IMR-90 (cell line): Measurements from ENCODE around the gene SLCO3A1. TPM values are rescaled to one million over a fixed set of nuclear protein-coding genes. Genes with fewer than 3 reads are reported as not detected.

Source experiments
- ATAC-seq: fragments of 200-7000 bp; cut with Tn5 transposase; 2 replicates; pipeline ENCODE4 v1.9.1; 2020; ENCODE audit warnings: low read depth, mild to moderate bottlenecking, moderate library complexity
- BruUV-seq: library from RNA; stranded (reverse); fragments of 400-500 nt; replicated peaks from 2 replicates; lab custom pipeline; 2021; lab: Mats Ljungman, UMichigan
- CTCF ChIA-PET: fragments of 300-600 bp; formaldehyde crosslinking; extraction: SDS; loops from one replicate; lab custom pipeline; 2021; ENCODE audit warnings: antibody characterized with exemption; lab: Yijun Ruan, JAX
- POLR2A ChIA-PET: fragments of 300-600 bp; sonication (Branson Sonifier 250); formaldehyde crosslinking; loops from one replicate; lab custom pipeline; 2022; ENCODE audit warnings: antibody characterized with exemption; ENCODE audit not compliant: unreplicated experiment; lab: Charles Lee
- DNase-seq: peaks from one replicate; pipeline ENCODE4 v3.0.0; 2013
- H2AFZ ChIP-seq: replicated peaks from 2 replicates; pipeline ENCODE3; 2013; ENCODE audit warnings: low read length, mild to moderate bottlenecking; ENCODE audit not compliant: poor library complexity
- H2AK5ac ChIP-seq: 2 replicates; pipeline ENCODE4 v1.6.1; 2013; ENCODE audit warnings: low read depth, low read length, inconsistent platforms
- H2AK9ac ChIP-seq: replicated peaks from 2 replicates; pipeline ENCODE3; 2013; ENCODE audit warnings: mild to moderate bottlenecking, low read depth, low read length, moderate library complexity; ENCODE audit not compliant: poor library complexity
- H2BK120ac ChIP-seq: 2 replicates; pipeline ENCODE4 v1.6.1; 2013; ENCODE audit warnings: low read depth, low read length, inconsistent platforms
- H2BK15ac ChIP-seq: 3 replicates; pipeline ENCODE4 v1.6.1; 2013; ENCODE audit warnings: low read depth, low read length, inconsistent platforms
- H2BK20ac ChIP-seq: 2 replicates; pipeline ENCODE4 v1.6.1; 2013; ENCODE audit warnings: low read depth, mild to moderate bottlenecking, inconsistent platforms, low read length, moderate library complexity
- H2BK5ac ChIP-seq: 2 replicates; pipeline ENCODE4 v1.6.1; 2013; ENCODE audit warnings: mild to moderate bottlenecking, low read depth, low read length, inconsistent platforms; ENCODE audit not compliant: poor library complexity, severe bottlenecking
- H3K14ac ChIP-seq: replicated peaks from 2 replicates; pipeline ENCODE4 v1.6.1; 2013; ENCODE audit warnings: low read depth, low read length, inconsistent platforms
- H3K18ac ChIP-seq: 2 replicates; pipeline ENCODE4 v1.6.1; 2013; ENCODE audit warnings: low read depth, low read length, control low read depth
- H3K23ac ChIP-seq: 2 replicates; pipeline ENCODE4 v1.6.1; 2013; ENCODE audit warnings: low read depth, low read length, inconsistent platforms
- H3K27ac ChIP-seq: 2 replicates; pipeline ENCODE4 v1.5.1; 2013; ENCODE audit warnings: mild to moderate bottlenecking, control low read depth, low read length; ENCODE audit not compliant: insufficient read depth
- H3K27me3 ChIP-seq: 2 replicates; pipeline ENCODE4 v1.6.1; 2013; ENCODE audit warnings: low read length; ENCODE audit not compliant: control insufficient read depth, insufficient read depth
- H3K36me3 ChIP-seq: 2 replicates; pipeline ENCODE4 v1.6.1; 2013; ENCODE audit warnings: low read length, mixed read lengths; ENCODE audit not compliant: control insufficient read depth, insufficient read depth
- H3K4ac ChIP-seq: 2 replicates; pipeline ENCODE4 v1.6.1; 2013; ENCODE audit warnings: low read depth, low read length, inconsistent platforms
- H3K4me1 ChIP-seq: 2 replicates; pipeline ENCODE4 v1.6.1; 2013; ENCODE audit warnings: low read length, mixed read lengths; ENCODE audit not compliant: control insufficient read depth, insufficient read depth
- H3K4me2 ChIP-seq: 2 replicates; pipeline ENCODE4 v1.6.1; 2013; ENCODE audit warnings: low read depth, mild to moderate bottlenecking, control low read depth, low read length, moderate library complexity
- H3K4me3 ChIP-seq: 2 replicates; pipeline ENCODE4 v1.5.1; 2013; ENCODE audit warnings: low read depth, mild to moderate bottlenecking, control low read depth, low read length, moderate library complexity; ENCODE audit not compliant: insufficient read depth
- H3K56ac ChIP-seq: 2 replicates; pipeline ENCODE4 v1.6.1; 2013; ENCODE audit warnings: low read length, inconsistent platforms; ENCODE audit not compliant: insufficient read depth; ENCODE audit errors: extremely low read depth
- H3K79me1 ChIP-seq, 2 experiments: 2 replicates each; pipeline ENCODE4 v1.6.1; 2013; ENCODE audit warnings: low read length in 2 of 2, inconsistent platforms in 1 of 2, low read depth in 1 of 2
- H3K9ac ChIP-seq: 2 replicates; pipeline ENCODE4 v1.6.1; 2013; ENCODE audit warnings: low read depth, low read length, control low read depth
- H3K9me1 ChIP-seq: 2 replicates; pipeline ENCODE4 v1.6.1; 2013; ENCODE audit warnings: low read length, inconsistent platforms; ENCODE audit not compliant: insufficient read depth
- H3K9me3 ChIP-seq: 2 replicates; pipeline ENCODE4 v1.6.1; 2013; ENCODE audit warnings: low read length; ENCODE audit not compliant: control insufficient read depth, insufficient read depth
- H4K20me1 ChIP-seq: 2 replicates; pipeline ENCODE4 v1.6.1; 2013; ENCODE audit warnings: low read length, inconsistent platforms; ENCODE audit not compliant: insufficient read depth
- H4K5ac ChIP-seq: 2 replicates; pipeline ENCODE4 v1.6.1; 2013; ENCODE audit warnings: mild to moderate bottlenecking, low read depth, low read length, control low read depth
- H4K8ac ChIP-seq, 2 experiments: 2 replicates each; pipeline ENCODE4 v1.6.1; 2013; ENCODE audit warnings: low read depth in 2 of 2, low read length in 2 of 2, control low read depth in 1 of 2, inconsistent platforms in 1 of 2
- H4K91ac ChIP-seq: 2 replicates; pipeline ENCODE4 v1.6.1; 2013; ENCODE audit warnings: low read depth, low read length, inconsistent platforms; ENCODE audit not compliant: insufficient read depth
- BHLHE40 ChIP-seq: fragments of 150-350 bp; IDR thresholded peaks from 2 replicates; pipeline ENCODE4 v1.6.1; 2016; ENCODE audit warnings: mild to moderate bottlenecking, low read depth, low read length
- CEBPB ChIP-seq: IDR thresholded peaks from 2 replicates; pipeline ENCODE4 v1.6.1; 2012; ENCODE audit warnings: low read depth, low read length, improper control_type of control experiment
- CHD1 ChIP-seq: IDR thresholded peaks from 2 replicates; pipeline ENCODE4 v1.6.1; 2012; ENCODE audit warnings: low read depth, low read length, improper control_type of control experiment
- CTCF ChIP-seq: conservative IDR thresholded peaks from 2 replicates; pipeline ENCODE4 v1.5.1; 2012; ENCODE audit warnings: mild to moderate bottlenecking, low read depth, low read length, improper control_type of control experiment
- ELK1 ChIP-seq: fragments of 150-350 bp; IDR thresholded peaks from 2 replicates; pipeline ENCODE4 v1.6.1; 2016; ENCODE audit warnings: low read depth, mild to moderate bottlenecking, low read length, moderate library complexity, borderline replicate concordance
- FOS ChIP-seq: fragments of 150-350 bp; IDR thresholded peaks from 2 replicates; pipeline ENCODE4 v1.6.1; 2016; ENCODE audit warnings: low read depth, low read length
- MAFK ChIP-seq: IDR thresholded peaks from 2 replicates; pipeline ENCODE4 v1.6.1; 2012; ENCODE audit warnings: low read depth, low read length, improper control_type of control experiment
- MAZ ChIP-seq: IDR thresholded peaks from 2 replicates; pipeline ENCODE4 v1.6.1; 2012; ENCODE audit warnings: low read depth, mild to moderate bottlenecking, low read length, improper control_type of control experiment, moderate library complexity, borderline replicate concordance
- MXI1 ChIP-seq: IDR thresholded peaks from 2 replicates; pipeline ENCODE4 v1.6.1; 2012; ENCODE audit warnings: low read depth, mild to moderate bottlenecking, low read length, moderate library complexity, borderline replicate concordance
- NFE2L2 ChIP-seq: fragments of 150-350 bp; IDR thresholded peaks from 2 replicates; pipeline ENCODE4 v1.6.1; 2016; ENCODE audit warnings: low read depth, mild to moderate bottlenecking, low read length
- POLR2A ChIP-seq: IDR thresholded peaks from 2 replicates; pipeline ENCODE4 v1.6.1; 2012; ENCODE audit warnings: mild to moderate bottlenecking, low read depth, low read length
- RAD21 ChIP-seq: IDR thresholded peaks from 2 replicates; pipeline ENCODE4 v1.6.1; 2012; ENCODE audit warnings: low read length, improper control_type of control experiment
- RCOR1 ChIP-seq: IDR thresholded peaks from 2 replicates; pipeline ENCODE4 v1.6.1; 2012; ENCODE audit warnings: mild to moderate bottlenecking, low read length, improper control_type of control experiment; ENCODE audit not compliant: insufficient replicate concordance
- RFX5 ChIP-seq: IDR thresholded peaks from 2 replicates; pipeline ENCODE4 v1.8.0; 2012; ENCODE audit warnings: low read depth, mild to moderate bottlenecking, low read length, moderate library complexity
- SMC3 ChIP-seq: fragments of 150-350 bp; IDR thresholded peaks from 2 replicates; pipeline ENCODE4 v1.6.1; 2016; ENCODE audit warnings: low read depth, mild to moderate bottlenecking, antibody characterized with exemption, low read length, moderate library complexity
- USF2 ChIP-seq: fragments of 150-350 bp; IDR thresholded peaks from 2 replicates; pipeline ENCODE4 v1.6.1; 2017; ENCODE audit warnings: mild to moderate bottlenecking, antibody characterized with exemption, low read length, low read depth
- WGBS, 2 experiments: methylation state at CpG; one replicate each; pipeline versions ENCODE4 v1.1.5 to v1.1.7; 2013; ENCODE audit warnings: missing lambda C conversion rate in 2 of 2; ENCODE audit not compliant: insufficient read length in 1 of 2; ENCODE audit errors: extremely low coverage in 2 of 2; 5-methylcytosine and 5-hydroxymethylcytosine counted together
- dilution Hi-C: fragments of 300-500 bp; cut with HindIII; formaldehyde crosslinking; loops from one replicate; pipeline ENCODE4 v1.14.3; 2018; ENCODE audit warnings: low sequenced_read_pairs; ENCODE audit not compliant: unreplicated experiment
- in situ Hi-C: fragments of 300-500 bp; cut with MboI; formaldehyde crosslinking; loops from 3 replicates; pipeline ENCODE4 v1.14.3; 2019; ENCODE audit warnings: low sequenced_read_pairs, inconsistent platforms, mixed read lengths
- intact Hi-C: fragments of 100-400 bp; cut with micrococcal nuclease; formaldehyde crosslinking; loops from 2 replicates; pipeline ENCODE4 v1.10.0; 2022
- polyA plus RNA-seq, 3 experiments: library from polyadenylated mRNA; depleted of rRNA; stranded (reverse); fragments of >200 nt; gene quantifications; 2 replicates each; pipeline ENCODE4 v1.2.3, GENCODE V29; 2012; ENCODE audit warnings: low replicate concordance in 1 of 3
- total RNA-seq: library from RNA; depleted of rRNA; stranded (reverse); fragments of >200 nt; gene quantifications from 2 replicates; pipeline ENCODE4 v1.2.3, GENCODE V29; 2012

SLCO3A1 gene
- total and polyA plus RNA-seq, 2 of the 4 experiments (the other 2 are of a cell fraction): 4.7 to 8.1 TPM

GRCh38 chr15:91880373-91880772 is 26.9 kb downstream of the SLCO3A1 start:
- in situ Hi-C loops: no loop called here

More at GRCh38 chr15:91880373-91880772, 26.9 kb downstream of the SLCO3A1 start:
- H3K4me2 ChIP-seq: no peak overlapping the region
- peaks cover 10% of the 10 kb centered on the region for H3K4me1 ChIP-seq
- TF ChIP-seq POLR2A: no peak
- TF ChIP-seq MXI1: no peak
- no peak for TF ChIP-seq CTCF
- no peak for TF ChIP-seq CHD1
- TF ChIP-seq FOS: no peak
- TF ChIP-seq CEBPB: no peak
- no peak for TF ChIP-seq MAFK
- TF ChIP-seq SMC3: no peak
- TF ChIP-seq RAD21: no peak
- TF ChIP-seq RCOR1: no peak
- no peak for TF ChIP-seq ELK1
- TF ChIP-seq USF2: no peak
- TF ChIP-seq BHLHE40: no peak
- no peak for TF ChIP-seq RFX5
- TF ChIP-seq MAZ: no peak
- no peak for TF ChIP-seq NFE2L2
- H3K4ac ChIP-seq: no peak overlapping the region
- no peak overlapping the region for H4K91ac ChIP-seq
- no peak overlapping the region for H3K18ac ChIP-seq
- no peak overlapping the region for H4K8ac ChIP-seq
- no peak overlapping the region for H3K14ac ChIP-seq
- ChIA-PET POLR2A (no interaction called here), CTCF (no interaction called here)
- no peak overlapping the region for H2AFZ ChIP-seq
- ATAC-seq (no peak), DNase-seq (no peak)
- intact Hi-C loops (no loop called here), dilution Hi-C loops (no loop called here)
- no peaks in the 10 kb centered on the region for H3K27me3 ChIP-seq
- no peaks in the 10 kb centered on the region for H4K20me1 ChIP-seq
- no CpG with 5 or more reads among the region's 3 CpGs for WGBS, 2 experiments
- no peak overlapping the region for H2BK20ac ChIP-seq
- no peak overlapping the region for H3K56ac ChIP-seq
- no peak overlapping the region for H2BK120ac ChIP-seq
- H4K5ac ChIP-seq: no peak overlapping the region
- H2BK15ac ChIP-seq: no peak overlapping the region
- H2BK5ac ChIP-seq: no peak overlapping the region
- H2AK9ac ChIP-seq: no peak overlapping the region
- BruUV-seq: no TSS peak
- H3K79me1 ChIP-seq: peaks cover 0 to 16% of the 10 kb centered on the region in 2 experiments; a peak in 1 of 4 replicates
- H3K9me1 ChIP-seq: peaks cover 10% of the 10 kb centered on the region; the same call in 1 of the 2 replicates
- H3K27ac ChIP-seq: no peak overlapping the region
- H3K9ac ChIP-seq: no peak overlapping the region
- no peaks in the 10 kb centered on the region for H3K9me3 ChIP-seq
- no peaks in the 10 kb centered on the region for H3K36me3 ChIP-seq
- H3K23ac ChIP-seq: no peak overlapping the region
- H2AK5ac ChIP-seq: no peak overlapping the region
- no peak overlapping the region for H3K4me3 ChIP-seq
